NCI-H510A (cell line): ENCODE data around the gene CAMSAP1.
"Not testable (repeated sequence)": the region's sequence is repeated elsewhere in the genome, so short reads cannot be mapped to it uniquely, and the experiment has no call there.

Experiments used
- DNase-seq: peaks from one replicate; lab custom pipeline; 2025; lab: John Stamatoyannopoulos, UW

CAMSAP1 gene

GRCh38 chr9:135907431-135908092 is at the start of gene CAMSAP1:
CAMSAP1 (minus strand) TSS chr9:135907546; CDS start chr9:135907159, 387 bp downstream.
- DNase-seq: peak; percentile 83

GRCh38 chr9:135956802-135957174 is 49.4 kb upstream of the CAMSAP1 start:
- DNase-seq: no peak

DNA sequence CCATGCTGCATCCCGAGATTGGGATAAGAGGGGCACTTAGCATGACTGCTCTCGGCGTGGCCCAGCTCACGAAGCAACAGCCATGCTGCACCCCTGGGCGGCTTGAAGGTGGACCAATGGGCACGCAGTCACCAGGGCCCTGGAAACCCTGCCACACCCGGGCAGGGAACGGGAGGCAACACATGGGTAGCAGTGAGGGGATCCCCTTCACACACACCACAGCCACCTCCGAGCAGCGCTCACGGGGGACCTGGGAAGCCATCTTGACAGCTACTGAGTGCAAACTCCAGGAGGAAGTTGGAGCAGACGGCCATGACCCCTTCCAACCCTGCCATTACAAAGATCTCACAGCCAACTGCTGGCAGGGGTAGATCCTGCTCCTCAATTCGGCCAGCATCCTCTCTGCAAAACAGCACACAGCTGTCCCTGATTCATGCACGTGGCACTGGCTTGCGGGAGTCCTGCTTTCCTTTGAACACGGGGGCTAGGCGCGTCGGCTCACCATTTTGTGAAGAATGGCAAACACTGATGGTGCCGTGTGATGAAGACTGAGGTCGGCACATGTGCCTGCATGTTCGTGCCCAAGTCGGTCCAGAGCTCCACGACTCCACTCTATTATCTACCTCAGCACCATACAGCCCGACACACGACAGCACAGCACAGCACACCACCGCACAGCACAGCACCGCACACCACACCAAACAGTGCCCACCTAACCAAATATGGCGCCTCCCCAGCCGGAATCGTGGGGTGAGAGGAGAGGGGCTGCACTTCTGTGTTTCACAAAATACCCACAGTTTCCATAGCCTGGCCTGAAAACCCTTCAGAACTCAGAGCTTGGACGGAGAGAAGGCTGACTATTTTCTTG is 48.8 kb upstream of the CAMSAP1 start:
- no peak for DNase-seq

GRCh38 chr9:135952664-135953206 is 45.4 kb upstream of the CAMSAP1 start:
- no peak for DNase-seq

- DNase-seq: peak; percentile 86
These were observed 44.7 kb upstream of the CAMSAP1 start for GRCh38 chr9:135951889-135952663.

DNA sequence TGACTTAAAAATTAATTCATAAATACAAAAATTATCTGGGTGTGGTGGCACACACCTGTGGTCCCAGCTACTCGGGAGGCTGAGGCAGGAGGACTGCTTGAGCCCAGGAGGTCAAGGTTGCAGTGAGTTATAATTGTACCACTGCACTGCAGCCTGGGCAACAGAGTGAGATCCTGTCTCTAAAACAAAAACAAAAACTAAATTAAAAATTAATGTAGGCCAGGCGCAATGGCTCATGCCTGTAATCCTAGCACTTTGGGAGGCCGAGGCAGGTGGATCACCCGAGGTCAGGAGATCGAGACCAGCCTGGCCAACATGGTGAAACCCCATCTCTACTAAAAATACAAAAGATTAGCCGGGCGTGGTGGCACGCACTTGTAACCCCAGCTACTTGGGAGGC is 44.0 kb upstream of the CAMSAP1 start:
- not testable (repeated sequence) for DNase-seq

- not testable (repeated sequence) for DNase-seq
These were observed 43.5 kb upstream of the CAMSAP1 start for GRCh38 chr9:135950841-135951240.

DNA sequence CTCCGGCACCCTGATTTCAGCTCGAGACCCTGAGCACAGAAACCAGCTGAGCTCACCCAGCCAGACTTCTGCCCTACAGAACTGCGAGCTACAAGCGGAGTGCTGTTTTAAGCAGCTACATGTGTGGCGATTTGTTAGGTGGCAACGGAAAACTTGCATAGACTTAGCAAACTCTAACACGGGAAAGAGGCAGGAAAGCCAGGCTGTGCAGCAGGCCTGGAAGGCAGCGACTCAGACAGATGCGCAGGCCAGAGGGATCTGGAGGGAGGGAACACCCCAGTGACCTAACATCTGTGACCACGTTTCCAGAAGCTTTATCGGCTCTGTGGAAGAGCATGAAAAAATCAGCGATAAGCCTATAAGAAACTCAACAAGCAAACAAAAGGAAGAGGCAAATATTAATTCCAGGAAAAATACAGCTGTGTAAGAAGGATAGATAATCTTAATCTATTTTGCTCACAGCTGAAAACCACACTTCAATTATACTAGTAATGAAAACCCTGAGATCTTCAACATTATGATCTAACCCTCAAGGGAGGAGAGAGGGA is 42.9 kb upstream of the CAMSAP1 start:
- DNase-seq: no peak

GRCh38 chr9:135949501-135950134 is 42.3 kb upstream of the CAMSAP1 start:
- DNase-seq: no peak

- DNase-seq: no peak
These were observed 41.6 kb upstream of the CAMSAP1 start for GRCh38 chr9:135948968-135949367.

DNA sequence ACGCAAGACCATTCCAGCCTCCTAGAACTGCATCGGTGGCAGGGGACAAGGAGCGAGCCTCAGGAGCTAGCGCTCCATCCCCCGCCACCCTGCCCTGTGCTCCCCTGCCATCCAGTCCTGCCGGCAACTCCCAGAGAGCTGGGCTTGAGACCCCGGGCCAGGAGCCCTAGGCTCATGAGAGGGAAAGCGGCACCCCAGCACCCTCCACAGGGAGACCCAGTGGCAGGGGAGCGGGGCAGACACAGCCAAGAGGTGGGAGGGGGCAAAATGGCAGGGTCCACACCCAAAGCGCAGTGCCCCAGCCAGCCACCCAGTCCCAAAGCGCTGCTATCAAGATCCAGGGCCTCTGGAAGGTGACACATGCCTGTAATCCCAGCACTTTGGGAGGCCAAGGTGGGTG is 41.1 kb upstream of the CAMSAP1 start:
- DNase-seq: no peak

DNA sequence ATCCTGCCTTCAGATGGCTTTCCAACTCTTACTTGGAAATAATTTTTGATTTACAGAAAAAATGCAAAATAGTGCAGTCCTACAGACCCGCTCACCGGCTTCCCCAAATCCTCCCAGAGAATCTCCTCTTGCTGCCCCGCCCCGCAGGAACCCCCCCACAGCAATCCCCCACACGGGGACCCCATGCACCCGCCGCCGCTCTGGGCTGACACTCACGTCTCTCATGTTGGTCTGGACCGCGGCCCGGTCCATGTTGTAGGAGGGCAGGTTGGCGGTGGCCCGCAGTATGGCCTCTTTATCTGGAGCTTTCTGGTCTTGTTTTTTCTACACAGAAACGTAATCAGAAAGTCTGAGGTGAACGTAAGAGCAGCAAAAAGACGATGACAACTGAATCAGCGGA is 40.2 kb upstream of the CAMSAP1 start:
- DNase-seq: no peak

GRCh38 chr9:135947105-135947504 is 39.8 kb upstream of the CAMSAP1 start:
- DNase-seq: not testable (repeated sequence)

GRCh38 chr9:135946392-135946994 is 39.1 kb upstream of the CAMSAP1 start:
- no peak for DNase-seq

DNA sequence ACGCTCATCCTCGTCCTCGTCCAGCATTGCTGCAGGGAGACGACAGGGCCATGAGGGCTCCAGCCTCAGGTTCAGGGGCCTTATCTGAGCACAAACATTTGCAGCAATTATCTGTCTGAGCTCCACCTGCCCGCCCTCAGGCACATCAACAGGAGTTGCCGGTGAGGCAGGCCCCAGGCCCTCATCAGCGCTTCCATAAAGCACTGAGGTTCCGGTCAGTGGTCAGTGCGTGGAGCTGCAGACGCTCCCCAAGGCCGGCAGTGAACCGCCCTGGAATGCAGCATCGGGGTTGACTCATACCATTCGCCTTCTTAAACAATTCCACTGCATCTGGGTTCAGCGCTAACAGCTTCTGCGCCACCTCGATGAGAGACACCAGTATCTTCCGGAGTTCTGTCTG is 38.6 kb upstream of the CAMSAP1 start:
- no peak for DNase-seq

DNA sequence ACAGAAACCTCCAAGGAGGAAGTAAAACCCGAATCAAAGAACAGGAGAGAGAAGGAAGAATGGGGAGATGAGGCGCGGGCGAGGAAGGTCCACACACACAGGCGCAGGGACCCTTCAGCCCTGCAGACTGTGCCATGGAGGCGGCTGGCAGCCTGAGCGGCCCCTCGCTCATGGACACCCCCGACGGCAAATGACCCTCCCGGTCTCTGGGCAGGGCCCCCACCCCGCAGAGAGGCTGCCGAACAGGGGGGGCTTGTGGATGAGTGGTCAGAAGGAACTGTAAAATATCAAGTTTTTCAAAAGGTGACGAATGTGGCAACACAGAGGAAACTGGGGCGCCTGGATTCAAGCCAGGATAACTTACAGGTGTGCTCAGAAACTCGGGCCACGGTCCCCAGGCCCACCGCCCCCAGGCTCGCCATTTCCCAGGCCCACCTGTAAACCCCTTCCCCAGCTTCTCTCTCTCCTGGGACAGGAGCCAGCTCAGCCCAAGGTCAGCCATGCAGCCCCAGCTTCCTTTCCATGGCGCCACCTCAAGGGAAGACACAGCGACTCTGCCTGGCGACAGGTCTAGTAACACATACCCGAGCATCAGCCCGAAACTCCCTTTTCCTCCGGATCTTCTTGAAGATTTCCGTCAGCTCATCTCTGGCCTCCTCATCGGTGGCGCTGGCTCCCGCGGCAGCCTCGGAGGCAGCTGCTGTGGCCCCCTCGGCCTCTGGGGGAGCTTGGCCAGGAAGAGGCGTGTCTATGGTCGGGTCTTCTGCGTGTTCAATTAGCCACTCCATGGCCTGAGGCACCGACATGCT is 37.3 kb upstream of the CAMSAP1 start:
- DNase-seq: no peak

DNA sequence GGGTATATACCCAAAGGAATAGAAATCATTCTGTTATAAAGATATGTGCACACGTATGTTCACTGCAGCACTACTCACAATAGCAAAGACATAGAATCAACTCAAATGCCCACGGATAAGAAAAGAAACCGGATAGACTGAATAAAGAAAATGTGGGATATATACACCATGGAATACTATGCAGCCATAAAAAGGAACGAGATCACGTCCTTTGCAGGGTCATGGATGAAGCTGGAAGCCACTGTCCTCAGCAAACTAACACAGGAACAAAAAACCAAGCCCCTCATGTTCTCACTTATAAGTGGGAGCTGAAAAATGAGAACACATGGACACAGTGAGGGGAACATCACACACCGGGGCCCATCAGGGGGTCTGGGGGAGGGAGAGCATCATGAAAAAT is 36.3 kb upstream of the CAMSAP1 start:
- not testable (repeated sequence) for DNase-seq

DNA sequence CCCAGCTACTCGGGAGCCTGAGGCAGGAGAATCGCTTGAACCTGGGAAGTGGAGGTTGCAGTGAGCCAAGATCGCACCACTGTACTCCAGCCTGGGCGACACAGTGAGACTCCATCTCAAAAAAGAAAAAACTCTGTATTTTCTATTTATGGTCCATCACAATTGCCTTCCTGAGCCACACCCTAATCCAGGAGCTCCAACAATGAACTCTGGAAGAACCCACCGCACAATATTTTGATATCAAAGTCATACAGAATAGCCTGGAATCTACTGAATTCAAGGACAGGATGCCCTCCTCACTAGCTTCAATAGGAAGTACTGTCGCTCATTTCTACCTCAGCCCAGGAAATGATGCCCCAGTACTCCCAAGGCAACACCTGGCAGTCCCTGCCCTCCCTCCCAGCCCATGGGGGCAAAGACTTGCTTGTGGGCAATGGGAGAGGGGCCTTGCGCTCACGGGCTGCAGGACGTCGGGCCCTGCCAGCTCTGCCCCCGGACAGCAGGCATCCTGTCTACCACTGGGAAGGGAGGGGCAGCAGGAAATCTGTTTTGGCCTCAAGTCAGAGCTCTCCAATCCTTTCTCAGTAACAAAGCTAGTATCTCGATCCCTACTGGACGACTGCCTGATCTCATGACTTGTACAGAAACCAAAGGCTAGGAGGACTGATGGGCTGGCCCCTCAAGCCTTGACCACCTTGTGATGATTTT is 34.1 kb upstream of the CAMSAP1 start:
- no peak for DNase-seq
